NCI-H187 (cell line): ENCODE results near the gene PRR4.

Experiments
- DNase-seq, 2 experiments: peaks; one replicate each; lab custom pipeline; 2025; lab: John Stamatoyannopoulos, UW

Gene PRR4

DNA sequence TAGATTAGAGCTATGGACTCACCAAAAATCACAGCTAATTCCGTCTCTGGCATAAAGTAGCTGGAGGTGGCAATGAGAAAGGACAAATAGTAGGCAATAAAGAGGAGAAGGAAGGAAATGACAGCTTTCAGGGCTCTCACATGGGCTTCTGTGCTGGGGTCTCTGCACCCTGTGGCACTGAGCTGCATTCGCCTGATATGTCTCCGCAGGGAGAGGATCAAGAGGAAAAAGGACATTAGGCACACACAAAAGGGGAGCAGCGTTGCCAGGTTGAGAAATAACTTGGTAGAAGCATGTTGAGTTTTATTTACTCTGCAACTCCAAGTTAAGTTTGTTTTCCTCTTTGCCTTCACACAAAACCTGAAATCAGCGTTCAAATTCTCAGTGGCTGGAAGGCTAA lies 47.5 kb downstream of the PRR4 start:
- DNase-seq: no peak
